Measurements from ENCODE around the gene TMC8.

DNA sequence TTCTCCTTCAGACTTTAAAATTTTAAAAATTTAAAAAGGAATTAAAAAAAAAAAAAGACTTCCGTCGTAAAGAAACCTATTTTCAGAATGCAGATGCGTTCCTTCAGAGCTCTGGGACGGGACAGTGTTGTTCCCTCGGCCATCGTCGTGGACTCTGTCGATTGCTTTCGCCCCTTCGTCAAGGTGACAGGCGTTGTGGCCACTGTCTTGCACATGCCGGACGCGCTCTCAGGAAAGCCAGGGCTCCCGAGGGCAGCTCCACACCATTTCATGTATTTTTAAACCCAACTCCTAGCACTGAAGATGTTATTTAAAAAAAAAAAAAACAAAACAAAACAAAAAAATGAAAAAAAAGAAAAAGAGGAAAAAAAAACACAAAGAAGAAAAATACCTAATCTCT lies 24.4 kb upstream of the TMC8 start:
- TF ChIP-seq, protein P1, sequence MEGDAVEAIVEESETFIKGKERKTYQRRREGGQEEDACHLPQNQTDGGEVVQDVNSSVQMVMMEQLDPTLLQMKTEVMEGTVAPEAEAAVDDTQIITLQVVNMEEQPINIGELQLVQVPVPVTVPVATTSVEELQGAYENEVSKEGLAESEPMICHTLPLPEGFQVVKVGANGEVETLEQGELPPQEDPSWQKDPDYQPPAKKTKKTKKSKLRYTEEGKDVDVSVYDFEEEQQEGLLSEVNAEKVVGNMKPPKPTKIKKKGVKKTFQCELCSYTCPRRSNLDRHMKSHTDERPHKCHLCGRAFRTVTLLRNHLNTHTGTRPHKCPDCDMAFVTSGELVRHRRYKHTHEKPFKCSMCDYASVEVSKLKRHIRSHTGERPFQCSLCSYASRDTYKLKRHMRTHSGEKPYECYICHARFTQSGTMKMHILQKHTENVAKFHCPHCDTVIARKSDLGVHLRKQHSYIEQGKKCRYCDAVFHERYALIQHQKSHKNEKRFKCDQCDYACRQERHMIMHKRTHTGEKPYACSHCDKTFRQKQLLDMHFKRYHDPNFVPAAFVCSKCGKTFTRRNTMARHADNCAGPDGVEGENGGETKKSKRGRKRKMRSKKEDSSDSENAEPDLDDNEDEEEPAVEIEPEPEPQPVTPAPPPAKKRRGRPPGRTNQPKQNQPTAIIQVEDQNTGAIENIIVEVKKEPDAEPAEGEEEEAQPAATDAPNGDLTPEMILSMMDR (IDR thresholded peaks at IDR 0.05) = no peak
- TF ChIP-seq POLR2A (IDR thresholded peaks at IDR 0.05) = no peak

Measured in Peyer's patch (tissue), 4 donors.